HG03432 (cell line): ENCODE results near the gene EPO.
"Not testable (repeated sequence)": the region's sequence is repeated elsewhere in the genome, so short reads cannot be mapped to it uniquely, and the experiment has no call there.

Experiments
- ATAC-seq: cut with Tn5 transposase; IDR thresholded peaks from one replicate; pipeline ENCODE4 v1.9.1; 2021; ENCODE audit warnings: mild to moderate bottlenecking, moderate library complexity; ENCODE audit not compliant: unreplicated experiment

EPO gene

GRCh38 chr7:100701089-100701488, 19.2 kb upstream of the EPO start:
- ATAC-seq = not testable (repeated sequence)

- peak; percentile 66 for ATAC-seq
Observed at GRCh38 chr7:100705320-100705752, 14.9 kb upstream of the EPO start.

- peak; percentile 89 for ATAC-seq
Observed at GRCh38 chr7:100705753-100706671, 14.3 kb upstream of the EPO start, which contains the start of gene POP7. POP7 (plus strand) TSS chr7:100706121; CDS start chr7:100706831, 710 bp downstream.

DNA sequence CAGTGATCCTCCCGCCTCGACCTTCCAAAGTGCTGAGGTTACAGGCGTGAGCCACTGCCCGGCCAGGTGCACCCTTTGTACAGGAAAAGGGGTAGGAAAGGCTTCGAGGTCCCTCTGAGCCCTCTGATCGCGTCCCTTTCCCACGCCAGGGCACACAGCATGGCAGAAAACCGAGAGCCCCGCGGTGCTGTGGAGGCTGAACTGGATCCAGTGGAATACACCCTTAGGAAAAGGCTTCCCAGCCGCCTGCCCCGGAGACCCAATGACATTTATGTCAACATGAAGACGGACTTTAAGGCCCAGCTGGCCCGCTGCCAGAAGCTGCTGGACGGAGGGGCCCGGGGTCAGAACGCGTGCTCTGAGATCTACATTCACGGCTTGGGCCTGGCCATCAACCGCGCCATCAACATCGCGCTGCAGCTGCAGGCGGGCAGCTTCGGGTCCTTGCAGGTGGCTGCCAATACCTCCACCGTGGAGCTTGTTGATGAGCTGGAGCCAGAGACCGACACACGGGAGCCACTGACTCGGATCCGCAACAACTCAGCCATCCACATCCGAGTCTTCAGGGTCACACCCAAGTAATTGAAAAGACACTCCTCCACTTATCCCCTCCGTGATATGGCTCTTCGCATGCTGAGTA, 13.5 kb upstream of the EPO start:
- ATAC-seq = no peak

DNA sequence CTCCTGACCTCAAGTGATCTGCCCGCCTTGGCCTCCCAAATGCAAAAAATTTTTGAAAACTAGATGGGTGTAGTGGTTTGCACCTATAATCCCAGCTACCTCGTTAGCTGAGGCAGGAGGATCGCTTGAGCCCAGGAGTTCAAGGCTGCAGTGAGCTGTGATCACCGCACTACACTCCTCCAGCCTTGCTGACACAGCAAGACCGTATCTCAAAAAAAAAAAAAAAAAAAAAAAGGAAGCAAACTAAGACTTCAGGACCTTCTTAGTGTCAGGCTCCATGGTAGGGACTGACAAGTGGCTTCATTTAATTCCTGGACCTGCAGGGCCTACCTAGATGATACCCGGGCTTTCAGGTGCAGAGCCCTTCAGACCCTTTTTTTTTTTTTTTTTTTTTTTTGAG, 11.9 kb upstream of the EPO start:
- ATAC-seq = no peak

DNA sequence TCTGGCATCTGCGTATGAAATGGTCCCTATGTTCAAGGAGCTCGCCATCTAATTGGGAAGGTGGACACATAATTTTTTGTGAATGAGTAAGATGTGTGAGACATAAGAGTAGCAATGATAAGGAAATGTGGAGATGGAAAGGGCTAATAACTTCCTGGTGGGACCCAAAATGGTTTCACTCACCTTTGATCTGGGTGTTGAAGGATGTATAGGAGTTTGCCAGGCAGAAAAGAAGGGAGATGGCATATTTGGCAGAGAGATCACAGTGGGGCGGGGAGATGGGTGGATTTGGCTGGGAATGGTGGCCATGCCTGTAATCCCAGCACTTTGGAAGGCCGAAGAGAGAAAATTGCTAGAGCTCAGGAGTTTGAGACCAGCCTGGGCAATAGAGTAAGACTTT, 9.8 kb upstream of the EPO start:
- ATAC-seq = no peak

DNA sequence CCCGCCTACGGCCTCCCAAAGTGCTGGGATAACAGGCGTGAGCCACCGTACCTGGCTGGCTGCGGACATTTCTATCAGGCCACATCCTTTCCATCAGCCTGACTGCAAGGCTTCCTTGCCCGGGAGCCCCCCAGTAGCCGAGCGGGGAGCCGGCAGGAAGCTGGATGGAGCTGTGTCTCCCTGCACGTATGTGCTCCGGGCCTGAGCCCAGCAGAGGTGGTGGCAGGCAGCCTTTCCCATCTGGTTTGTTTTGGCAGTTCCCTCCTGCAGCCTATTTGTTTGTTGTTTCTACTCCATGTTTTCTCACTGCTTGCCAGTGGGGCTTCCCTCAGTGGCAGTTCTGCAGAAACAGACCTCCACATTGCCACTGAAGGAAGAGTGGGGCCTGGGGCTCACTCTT, 8.9 kb upstream of the EPO start:
- no peak for ATAC-seq

GRCh38 chr7:100714725-100715124, 5.5 kb upstream of the EPO start:
- no peak for ATAC-seq

DNA sequence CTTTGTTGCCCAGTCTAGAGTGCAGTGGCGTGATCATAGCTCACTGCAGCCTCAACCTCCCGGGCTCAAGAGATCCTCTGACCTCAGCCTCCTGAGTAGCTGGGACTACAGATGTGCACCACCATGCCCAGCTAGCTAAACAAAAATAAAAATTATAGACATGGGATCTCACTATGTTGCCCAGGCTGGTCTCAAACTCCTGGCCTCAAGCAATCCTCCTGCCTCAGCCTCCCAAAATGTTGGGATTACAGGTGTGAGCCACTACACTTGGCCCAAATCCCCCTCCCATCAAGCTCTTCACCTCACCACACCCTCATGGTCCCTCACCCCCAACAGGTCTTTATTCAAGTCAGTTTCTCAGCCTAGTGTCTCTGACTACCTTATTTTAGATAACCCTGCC, 3.2 kb upstream of the EPO start:
- ATAC-seq = not testable (repeated sequence)

DNA sequence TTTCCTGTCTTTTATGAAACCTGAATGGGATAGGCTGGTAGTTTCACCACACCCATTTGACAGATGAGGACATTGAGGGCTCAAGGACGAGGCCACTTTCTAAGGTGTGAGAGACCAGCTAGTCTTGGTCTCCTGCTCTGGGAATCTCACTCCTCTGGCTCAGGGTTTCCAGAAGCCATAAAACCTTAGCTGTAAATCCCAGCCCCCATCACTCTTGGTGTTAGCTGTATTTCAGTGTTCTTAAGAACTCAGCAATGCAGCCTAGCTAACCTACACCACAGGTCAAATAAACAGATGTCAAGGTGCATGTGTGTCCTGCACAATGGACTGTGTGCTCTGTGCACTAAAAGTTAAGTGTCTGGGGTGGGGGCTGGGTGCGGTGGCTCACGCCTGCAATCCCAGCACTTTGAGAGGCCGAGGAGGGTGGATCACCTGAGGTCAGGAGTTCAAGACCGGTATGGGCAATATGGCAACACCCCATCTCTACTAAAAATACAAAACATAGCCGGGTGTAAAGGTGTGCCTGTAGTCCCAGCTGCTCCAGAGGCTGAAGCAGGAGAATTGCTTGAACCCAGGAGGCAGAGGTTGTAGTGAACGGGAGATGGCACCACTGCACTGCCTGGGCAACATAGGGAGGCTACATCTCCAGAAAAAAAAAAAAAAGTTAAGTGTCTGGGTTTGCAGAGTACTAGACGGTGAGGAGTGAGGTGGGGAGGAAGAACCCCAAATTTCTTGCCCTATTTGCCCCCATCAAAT, 567 bp upstream of the EPO start:
- ATAC-seq = no peak

DNA sequence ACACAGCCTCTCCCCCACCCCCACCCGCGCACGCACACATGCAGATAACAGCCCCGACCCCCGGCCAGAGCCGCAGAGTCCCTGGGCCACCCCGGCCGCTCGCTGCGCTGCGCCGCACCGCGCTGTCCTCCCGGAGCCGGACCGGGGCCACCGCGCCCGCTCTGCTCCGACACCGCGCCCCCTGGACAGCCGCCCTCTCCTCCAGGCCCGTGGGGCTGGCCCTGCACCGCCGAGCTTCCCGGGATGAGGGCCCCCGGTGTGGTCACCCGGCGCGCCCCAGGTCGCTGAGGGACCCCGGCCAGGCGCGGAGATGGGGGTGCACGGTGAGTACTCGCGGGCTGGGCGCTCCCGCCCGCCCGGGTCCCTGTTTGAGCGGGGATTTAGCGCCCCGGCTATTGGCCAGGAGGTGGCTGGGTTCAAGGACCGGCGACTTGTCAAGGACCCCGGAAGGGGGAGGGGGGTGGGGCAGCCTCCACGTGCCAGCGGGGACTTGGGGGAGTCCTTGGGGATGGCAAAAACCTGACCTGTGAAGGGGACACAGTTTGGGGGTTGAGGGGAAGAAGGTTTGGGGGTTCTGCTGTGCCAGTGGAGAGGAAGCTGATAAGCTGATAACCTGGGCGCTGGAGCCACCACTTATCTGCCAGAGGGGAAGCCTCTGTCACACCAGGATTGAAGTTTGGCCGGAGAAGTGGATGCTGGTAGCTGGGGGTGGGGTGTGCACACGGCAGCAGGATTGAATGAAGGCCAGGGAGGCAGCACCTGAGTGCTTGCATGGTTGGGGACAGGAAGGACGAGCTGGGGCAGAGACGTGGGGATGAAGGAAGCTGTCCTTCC, 620 bp downstream of the EPO start:
- no peak for ATAC-seq

- no peak for ATAC-seq
Observed at GRCh38 chr7:100721505-100721812, 1.2 kb downstream of the EPO start.

GRCh38 chr7:100722480-100723212, 2.4 kb downstream of the EPO start:
- ATAC-seq = no peak

GRCh38 chr7:100723732-100724275, 3.5 kb downstream of the EPO start:
- no peak for ATAC-seq

GRCh38 chr7:100724364-100724763, 4.1 kb downstream of the EPO start:
- ATAC-seq = not testable (repeated sequence)

DNA sequence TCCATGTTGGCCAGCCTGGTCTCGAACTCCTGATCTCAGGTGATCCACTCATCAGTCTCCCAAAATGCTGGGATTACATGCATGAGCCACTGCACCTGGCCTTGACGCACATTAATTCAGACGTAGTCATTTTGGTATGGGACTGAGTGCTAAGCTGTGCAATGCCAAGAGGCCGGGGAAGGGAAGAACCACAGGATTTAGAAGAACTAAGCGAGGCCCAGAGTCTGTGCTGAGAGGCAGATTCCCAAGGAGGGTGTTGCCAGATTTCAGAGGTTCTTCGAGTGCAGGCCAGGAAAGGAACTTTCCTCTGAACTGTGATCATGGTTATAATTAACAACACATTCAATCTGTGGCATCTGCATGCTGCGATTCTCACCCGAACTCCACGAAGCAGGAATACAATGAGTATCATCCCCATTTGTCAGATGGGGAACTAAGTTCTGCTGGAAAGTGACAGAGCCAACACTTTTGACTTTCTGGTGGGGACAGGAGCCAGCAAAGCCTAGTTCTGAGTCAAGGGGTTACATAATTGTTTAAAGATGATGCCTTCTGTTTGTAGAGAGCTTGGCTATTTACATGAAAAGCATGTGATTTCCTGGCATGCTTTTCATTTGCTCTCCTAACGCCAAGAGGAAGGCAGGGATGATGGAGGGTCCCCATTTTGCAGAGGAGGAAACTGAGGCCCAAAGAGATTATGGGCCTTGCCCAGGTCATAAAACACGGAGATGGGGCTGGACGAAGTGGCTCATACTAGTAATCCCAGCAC, 6.9 kb downstream of the EPO start:
- ATAC-seq = no peak

- ATAC-seq = no peak
Observed at GRCh38 chr7:100728196-100728595, 7.9 kb downstream of the EPO start.

DNA sequence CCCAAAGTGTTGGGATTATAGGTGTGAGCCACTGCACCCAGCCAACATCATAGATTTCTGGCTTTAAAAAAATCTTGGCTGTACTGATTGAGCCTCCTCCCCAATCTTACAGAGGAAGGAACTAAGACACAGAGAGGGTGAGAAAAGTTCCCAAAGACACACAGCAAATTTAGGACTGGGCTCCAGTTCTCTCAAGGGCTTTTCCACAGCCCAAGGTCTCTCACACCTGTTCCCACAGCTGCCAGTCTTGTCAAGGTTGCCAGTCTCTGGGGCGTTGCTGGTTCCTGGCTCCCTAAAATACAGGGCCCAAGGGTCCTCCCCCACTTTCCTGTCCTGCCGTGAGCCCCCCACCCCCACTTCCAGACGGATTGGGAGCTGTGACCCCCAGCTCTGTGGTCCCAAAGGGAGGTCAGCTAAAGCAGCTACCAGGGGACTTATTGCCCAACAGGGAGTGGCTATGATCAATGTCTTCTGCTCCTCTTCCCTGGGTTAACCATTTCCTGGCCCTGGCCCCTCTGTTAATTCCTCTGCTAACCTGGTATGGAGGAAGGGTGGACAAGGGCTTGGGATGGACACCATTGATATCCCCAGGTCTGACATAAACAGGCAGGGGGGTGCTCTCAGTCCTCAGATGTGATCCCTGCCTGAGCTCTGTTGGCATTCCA, 10.0 kb downstream of the EPO start:
- ATAC-seq = no peak
